Measurements from ENCODE around the gene CENPE. TPM values are rescaled to one million over a fixed set of nuclear protein-coding genes. Genes with fewer than 3 reads are reported as not detected.

CENPE gene
- total and polyA plus RNA-seq, 10 donors = 0.30 to 11.7 (median 3.9) TPM

GRCh38 chr4:103118166-103118565 lies 80.0 kb downstream of the CENPE start:
- DNase-seq = no peak
- H3K27ac ChIP-seq = no peak overlapping the region
- intact Hi-C loops (cut with DNase I; ENCODE audit: low total_unique reads) = no loop called here
- H3K27me3 ChIP-seq (replicated peaks in 1 of 7) = no peaks in the 10 kb centered on the region
- peaks cover 0 to 4% (median 0%) of the 10 kb centered on the region in 6 donors for H3K36me3 ChIP-seq
- no peaks in the 10 kb centered on the region for H3K9me3 ChIP-seq
- H3K4me3 ChIP-seq = no peak overlapping the region
- no peaks in the 10 kb centered on the region for H3K4me1 ChIP-seq
- WGBS, 5 donors = 74 to 93% (median 89%) methylated on average over 1 of the region's 1 CpG
- TF ChIP-seq POLR2A (IDR thresholded peaks at IDR 0.05) (no peak), POLR2AphosphoS5 (IDR thresholded peaks at IDR 0.05) (no peak), CTCF (IDR thresholded peaks at IDR 0.05 in 8 of 11, conservative IDR thresholded peaks at IDR 0.05 in 3 of 11) (no peak)

- Histone ChIP-seq H3K27me3 (replicated peaks in 1 of 7) (no peaks in the 10 kb centered on the region), H3K36me3 (peaks cover 0 to 44% (median 0%) of the 10 kb centered on the region in 6 donors), H3K27ac (no peak overlapping the region), H3K4me3 (no peak overlapping the region), H3K9me3 (no peaks in the 10 kb centered on the region), H3K4me1 (no peaks in the 10 kb centered on the region)
- TF ChIP-seq POLR2A (IDR thresholded peaks at IDR 0.05) = no peak
- no peak for TF ChIP-seq POLR2AphosphoS5 (IDR thresholded peaks at IDR 0.05)
- TF ChIP-seq CTCF (IDR thresholded peaks at IDR 0.05 in 8 of 11, conservative IDR thresholded peaks at IDR 0.05 in 3 of 11) = no peak
- DNase-seq = no peak
- intact Hi-C loops (cut with DNase I; ENCODE audit: low total_unique reads) = no loop called here
- WGBS, 5 donors = 76 to 96% (median 84%) methylated on average over 4 of the region's 4 CpGs
Measured at GRCh38 chr4:103111598-103111997, 86.5 kb downstream of the CENPE start.

DNA sequence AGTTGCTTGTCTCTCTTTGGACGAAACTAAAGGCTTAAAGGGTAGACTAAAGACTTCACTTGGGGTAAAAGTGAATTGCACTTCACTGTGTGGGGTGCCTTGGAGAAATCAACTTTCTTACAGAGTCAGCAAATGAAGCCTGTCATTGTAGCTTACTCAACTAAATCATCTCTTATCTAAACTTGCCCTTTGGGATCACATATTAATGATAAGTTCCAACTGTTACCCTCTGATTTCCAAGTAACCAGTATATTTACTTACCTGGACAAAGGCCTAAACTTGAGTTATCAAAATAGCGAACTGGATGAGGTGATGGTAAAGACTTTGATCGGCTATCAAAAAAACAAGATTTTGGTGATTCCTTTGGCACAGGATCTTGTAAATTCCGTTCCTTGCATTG lies 89.6 kb downstream of the CENPE start:
- Histone ChIP-seq H3K36me3 (peaks cover 0 to 40% (median 0%) of the 10 kb centered on the region in 6 donors), H3K27me3 (replicated peaks in 1 of 7) (no peaks in the 10 kb centered on the region), H3K9me3 (no peaks in the 10 kb centered on the region), H3K4me3 (no peak overlapping the region), H3K4me1 (no peaks in the 10 kb centered on the region), H3K27ac (no peak overlapping the region)
- intact Hi-C loops (cut with DNase I; ENCODE audit: low total_unique reads) = no loop called here
- WGBS, 5 donors = 96 to 99% (median 98%) methylated on average over 4 of the region's 4 CpGs
- DNase-seq = no peak
- no peak for TF ChIP-seq POLR2AphosphoS5 (IDR thresholded peaks at IDR 0.05)
- TF ChIP-seq CTCF (IDR thresholded peaks at IDR 0.05 in 8 of 11, conservative IDR thresholded peaks at IDR 0.05 in 3 of 11) = no peak
- no peak for TF ChIP-seq POLR2A (IDR thresholded peaks at IDR 0.05)

- no peak for DNase-seq
- Histone ChIP-seq H3K4me1 (no peaks in the 10 kb centered on the region), H3K36me3 (peaks cover 0 to 33% (median 0%) of the 10 kb centered on the region in 6 donors), H3K4me3 (no peak overlapping the region), H3K27ac (no peak overlapping the region), H3K9me3 (no peaks in the 10 kb centered on the region), H3K27me3 (replicated peaks in 1 of 7) (no peaks in the 10 kb centered on the region)
- intact Hi-C loops (cut with DNase I; ENCODE audit: low total_unique reads) = no loop called here
- TF ChIP-seq CTCF (IDR thresholded peaks at IDR 0.05 in 8 of 11, conservative IDR thresholded peaks at IDR 0.05 in 3 of 11) (no peak), POLR2AphosphoS5 (IDR thresholded peaks at IDR 0.05) (no peak), POLR2A (IDR thresholded peaks at IDR 0.05) (no peak)
- WGBS, 5 donors = 95 to 100% (median 99%) methylated on average over 2 of the region's 2 CpGs
Measured at GRCh38 chr4:103105558-103106356, 92.4 kb downstream of the CENPE start.
